Activated CD4-positive, alpha-beta T cell treated with anti-CD3 and anti-CD28 coated beads, Interleukin-2, amount 50 U/mL, for 24 hours (primary cell): ENCODE measurements around the gene USP36.
A peak's percentile ranks its signal among the peaks of the same experiment; 100 is the strongest.
"Not testable (repeated sequence)": the region's sequence is repeated elsewhere in the genome, so short reads cannot be mapped to it uniquely, and the experiment has no call there.

Experiments used
- DNase-seq, 2 donors: peaks; one replicate each; pipeline ENCODE4 v3.0.0-alpha.2; 2020; ENCODE audit warnings: low read depth in 1 of 2, low spot score in 1 of 2

Gene USP36

DNA sequence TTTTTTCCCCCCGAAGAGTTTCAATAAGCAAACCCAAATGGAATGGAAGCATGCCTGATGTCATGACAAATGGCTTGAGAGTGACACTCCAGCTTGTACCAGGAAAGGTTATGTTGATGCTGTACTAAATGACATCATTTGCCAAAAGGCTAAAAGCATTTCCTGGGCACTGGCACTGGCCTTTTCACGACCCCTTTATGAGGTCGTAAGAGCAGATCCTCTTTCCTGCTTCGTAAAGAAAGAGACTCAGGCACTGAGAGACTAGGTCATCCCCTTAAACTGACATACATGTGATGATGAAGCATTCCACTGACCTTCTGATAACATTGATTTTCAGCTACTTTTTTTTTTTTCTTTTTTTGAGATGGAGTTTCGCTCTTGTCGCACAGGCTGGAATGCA, 31.9 kb upstream of the USP36 start:
- DNase-seq = no peak

DNA sequence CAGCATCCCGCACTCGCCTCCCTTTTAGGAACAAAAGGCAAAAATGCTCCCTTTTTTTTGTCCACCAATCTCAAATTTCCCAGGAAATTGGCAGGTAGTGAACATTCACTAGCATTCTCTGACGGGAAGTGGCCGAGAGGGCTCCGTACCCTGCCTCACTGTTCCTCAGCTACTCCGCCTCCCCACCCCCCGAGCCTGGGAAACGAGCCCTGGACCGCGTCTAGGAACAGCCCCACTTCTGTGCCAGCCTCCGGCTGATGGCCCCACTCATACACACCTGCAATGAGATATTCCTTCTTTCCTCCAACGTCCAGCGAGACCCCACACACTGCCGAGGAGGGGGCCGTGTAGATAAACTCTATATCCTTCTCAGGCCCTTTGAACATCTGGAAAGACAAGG, 30.0 kb upstream of the USP36 start:
- DNase-seq = no peak

DNA sequence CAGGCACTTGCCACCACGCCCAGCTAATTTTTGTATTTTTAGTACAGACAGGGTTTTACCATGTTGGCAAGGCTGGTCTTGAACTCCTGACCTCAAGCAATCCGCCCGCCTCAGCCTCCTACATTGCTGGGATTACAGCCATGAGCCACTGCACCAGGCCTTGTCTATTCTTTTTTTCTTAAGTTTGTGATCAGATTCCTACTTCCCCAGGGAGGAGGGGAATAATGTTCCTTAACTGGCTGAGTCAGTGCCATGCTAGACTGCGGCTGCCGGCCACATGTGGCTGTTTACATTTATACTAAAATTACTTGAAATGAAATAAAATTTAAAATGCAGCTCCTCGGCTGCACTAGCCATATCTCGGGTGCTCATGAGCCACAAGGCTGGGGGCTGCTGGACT, 27.8 kb upstream of the USP36 start:
- no peak for DNase-seq

DNA sequence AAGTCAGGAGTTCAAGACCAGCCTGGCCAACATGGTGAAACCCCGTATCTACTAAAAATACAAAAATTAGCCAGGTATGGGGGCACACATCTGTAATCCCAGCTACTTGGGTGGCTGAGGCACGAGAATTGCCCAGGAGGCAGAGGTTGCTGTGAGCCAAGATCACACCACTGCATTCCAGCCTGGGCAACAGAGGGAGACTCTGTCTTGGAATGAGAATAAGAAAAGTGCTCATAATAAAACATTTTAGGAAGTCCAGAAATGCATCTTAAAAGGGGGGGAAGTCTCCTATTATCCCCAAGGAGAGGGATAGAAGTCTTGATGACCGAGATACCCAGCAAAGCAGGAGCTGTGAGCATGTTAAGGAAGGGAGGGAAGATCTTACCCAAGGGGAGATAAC, 26.4 kb upstream of the USP36 start:
- DNase-seq = not testable (repeated sequence)

DNA sequence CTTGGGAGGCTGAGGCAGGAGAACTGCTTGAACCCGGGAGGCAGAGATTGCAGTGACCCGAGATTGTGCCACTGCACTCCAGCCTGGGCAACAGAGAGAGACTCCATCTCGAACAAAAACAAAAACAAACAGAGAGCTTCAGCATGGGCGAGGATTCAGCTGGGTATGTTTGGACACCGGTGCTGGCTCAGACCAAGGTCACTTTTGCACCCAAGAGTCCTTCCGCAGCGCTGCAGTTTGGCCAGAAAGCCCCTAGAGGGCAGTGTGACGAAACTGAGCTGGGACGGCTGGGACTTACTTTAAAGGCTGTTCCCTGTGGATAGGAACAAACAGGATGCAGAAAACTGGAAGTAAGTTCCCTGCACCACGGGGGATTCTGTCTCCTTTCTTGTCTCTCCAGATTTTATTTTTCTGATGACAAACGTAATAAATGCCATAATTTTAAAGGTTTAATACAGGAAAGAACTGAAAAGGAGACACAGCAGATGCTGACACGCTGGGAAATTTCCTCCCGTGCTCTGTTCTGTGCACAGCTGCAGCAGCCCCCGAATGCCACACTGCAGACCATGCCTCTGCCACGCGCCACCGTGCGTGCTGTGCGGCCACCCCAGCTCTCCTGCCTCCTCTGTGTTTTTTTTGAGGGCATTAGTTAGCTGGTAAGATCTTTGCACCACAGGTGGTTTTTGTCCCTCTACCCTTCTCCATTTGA, 25.2 kb upstream of the USP36 start:
- peak; percentile 40 to 52 for DNase-seq

DNA sequence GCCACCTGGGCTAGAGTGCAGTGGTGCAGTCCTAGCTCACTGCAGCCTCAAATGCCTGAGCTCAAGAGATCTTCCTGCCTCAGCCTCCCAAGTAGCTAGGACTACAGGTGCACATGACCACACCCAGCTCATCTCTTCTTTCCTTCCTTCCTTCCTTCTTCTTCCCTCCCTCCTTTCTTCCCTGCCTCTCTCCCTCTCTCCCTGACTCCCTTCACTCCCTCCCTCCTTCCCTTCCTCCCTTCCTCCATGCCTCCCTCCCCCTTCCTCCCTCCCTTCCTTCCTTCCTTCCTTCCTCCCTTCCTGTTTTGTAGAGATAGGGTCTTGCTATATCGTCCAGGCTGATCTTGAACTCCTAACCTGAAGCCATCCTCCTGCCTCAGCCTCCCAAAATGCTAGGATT, 23.5 kb upstream of the USP36 start:
- DNase-seq = no peak

DNA sequence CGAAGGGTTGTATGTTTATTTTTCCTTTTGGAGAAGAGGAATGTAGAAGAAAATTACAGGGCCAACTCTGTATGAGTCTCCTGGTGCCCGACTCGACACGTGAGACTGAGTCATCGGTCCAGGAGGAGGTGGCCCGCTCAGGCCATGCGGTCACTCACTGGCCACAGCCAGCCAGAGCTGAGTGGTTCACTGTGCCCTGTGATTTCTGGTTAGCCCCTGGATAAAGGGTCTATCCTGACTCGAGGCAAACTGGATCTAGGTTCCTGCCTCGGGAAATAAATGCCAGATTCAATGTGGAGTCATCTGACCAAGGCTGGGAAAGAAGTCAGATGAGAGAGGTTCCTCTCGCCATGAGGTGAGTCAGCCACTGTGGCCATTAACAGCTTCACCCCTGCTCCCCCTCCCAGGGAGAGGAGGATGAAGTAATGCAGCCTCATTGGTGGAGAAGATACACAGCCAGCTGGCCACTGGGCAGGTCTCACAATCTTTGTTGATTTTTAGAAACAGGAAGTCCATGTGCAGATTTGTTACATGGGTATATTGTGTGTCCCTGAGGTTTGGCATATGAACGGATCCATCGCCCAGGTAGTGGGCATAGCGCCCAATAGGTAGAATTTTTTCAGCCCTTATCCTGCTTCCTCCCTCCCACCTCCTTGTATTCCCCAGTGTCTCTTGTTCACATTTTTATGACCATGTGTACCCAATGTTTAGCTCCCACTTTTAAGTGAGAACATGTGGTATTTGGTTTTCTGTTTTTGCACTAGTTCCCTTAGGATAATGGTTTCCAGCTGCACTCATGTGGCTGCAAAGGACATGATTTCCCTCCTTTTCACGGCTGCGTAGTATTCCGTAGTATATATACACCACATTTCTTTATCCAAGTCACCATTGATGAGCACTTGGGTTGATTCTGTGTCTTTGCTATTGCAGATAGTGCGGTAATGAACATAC, 21.7 kb upstream of the USP36 start:
- DNase-seq = no peak

DNA sequence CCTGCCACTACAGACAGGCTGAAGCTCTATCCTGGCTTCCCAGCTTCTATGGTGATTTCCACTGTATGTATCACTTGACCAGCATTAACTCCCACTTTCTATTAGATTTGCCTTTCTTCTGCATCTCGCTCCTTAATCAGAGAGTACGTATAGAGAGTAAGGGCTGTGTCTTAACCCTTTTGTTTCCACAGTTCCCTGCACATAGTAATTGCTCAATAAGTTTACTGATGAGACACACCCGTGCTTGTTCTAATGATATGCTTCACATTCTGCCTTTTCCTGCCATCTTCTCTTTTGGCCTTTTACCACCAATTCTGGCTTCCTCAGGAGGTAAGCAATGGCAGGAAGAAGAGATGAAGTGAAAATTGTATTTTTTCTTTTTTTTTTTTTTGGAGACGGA, 20.6 kb upstream of the USP36 start:
- DNase-seq = no peak

DNA sequence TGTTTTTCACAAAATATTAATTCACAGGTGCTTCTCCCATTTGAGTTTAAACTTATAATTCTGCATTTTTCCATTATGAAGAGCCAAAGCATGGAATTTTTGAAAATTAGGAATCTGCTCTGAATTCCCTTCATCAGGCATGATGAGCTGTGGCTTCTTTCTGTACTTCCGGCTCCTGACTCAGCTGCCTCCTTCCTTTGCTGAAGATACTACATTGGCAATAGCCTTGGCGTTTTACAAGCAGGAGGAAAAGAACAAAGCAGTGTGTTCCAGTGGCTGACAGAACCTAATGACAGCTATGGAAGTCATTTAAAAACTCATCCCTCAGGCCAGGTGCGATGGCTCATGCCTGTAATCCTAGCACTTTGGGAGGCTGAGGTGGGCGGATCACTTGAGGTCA, 18.4 kb upstream of the USP36 start:
- no peak for DNase-seq

DNA sequence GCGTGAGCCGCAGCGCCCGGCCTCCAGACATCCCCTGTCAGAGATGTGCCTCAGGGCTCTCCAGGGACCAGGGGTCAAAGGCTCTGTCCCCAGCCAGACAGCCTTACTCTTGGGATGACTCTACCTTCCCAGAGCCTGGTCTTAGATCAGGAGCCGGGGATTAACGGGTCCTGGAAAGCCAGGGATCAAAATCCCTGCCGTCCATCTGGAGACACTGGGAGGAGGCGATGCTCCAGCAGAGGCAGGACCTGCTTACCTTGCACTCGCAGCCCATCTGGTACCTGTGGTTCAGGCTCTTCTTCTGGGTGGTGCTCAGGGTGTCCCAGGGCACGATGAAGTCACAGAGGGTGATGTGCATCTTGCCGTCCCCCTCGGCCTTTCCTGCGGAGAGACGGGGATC, 16.7 kb upstream of the USP36 start:
- no peak for DNase-seq

DNA sequence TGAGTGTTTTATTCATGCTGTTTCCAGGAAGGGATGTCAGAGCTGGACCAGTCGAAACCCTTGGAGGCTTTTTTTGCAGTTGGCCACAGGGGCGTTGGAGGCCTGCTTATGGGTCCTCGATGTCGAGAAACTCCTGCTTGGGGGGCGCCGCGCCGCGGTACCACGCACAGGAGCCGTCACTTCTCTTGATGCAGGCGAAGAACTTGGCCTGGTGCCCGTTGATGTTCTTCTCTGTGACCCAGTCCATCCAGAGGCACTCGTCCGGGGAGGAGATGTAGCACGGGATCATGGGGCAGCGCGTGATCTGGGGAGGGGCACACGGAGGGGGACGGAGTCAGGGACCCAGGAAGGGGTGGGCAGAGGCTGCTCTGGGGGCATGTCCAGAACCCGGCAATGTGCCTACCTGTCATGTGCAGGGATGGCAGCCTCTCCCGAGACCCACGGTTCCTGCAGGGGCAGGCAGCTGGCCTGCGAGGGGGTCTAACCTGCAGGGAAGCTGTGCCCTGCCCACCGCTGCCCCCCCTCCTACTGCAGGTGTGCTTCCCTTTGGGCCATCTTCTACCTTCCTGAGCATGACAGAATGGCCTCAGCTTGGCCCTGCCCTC, 15.0 kb upstream of the USP36 start:
- no peak for DNase-seq

DNA sequence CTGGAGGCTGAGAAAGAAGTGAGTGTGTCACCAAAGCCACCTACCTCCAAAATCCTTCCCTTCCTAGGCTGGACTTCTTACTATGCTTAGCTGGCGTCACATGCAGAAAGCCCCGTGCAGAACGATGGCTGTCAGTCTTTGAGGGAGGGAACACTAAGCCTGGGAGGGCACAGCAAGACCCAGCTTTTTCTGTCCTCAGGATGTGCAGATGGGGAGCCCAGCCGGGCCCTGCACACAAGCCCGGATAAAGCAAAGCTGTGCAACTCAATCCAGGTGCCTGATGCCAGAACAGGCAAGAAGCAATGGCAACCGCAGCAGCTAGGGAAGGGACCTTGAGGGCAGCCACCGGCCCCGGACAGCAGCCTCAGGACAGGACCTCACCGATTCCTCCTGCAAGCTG, 13.9 kb upstream of the USP36 start:
- DNase-seq = no peak

DNA sequence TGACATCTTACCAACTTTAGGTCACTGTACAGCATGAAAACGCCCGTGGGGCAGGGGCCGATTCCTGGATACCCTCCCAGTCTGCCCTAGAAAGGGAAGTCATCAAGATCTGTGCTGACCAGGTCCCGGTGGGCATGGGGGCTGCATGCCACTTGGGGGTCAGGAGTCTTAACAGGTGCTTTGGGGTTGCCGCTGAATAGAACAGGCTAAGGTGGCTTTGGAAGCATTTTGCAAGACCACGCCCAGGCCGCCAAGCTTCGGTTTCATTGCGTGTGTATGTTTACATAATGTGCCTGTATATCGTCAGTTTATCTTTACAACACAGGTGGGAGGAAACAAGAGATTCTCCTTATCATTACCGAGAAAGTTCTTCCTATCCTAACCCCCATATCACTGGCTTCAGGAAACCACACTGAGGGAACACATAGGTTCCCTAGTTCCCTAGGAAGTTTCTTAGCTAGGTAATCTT, 13.3 kb upstream of the USP36 start:
- DNase-seq = no peak

DNA sequence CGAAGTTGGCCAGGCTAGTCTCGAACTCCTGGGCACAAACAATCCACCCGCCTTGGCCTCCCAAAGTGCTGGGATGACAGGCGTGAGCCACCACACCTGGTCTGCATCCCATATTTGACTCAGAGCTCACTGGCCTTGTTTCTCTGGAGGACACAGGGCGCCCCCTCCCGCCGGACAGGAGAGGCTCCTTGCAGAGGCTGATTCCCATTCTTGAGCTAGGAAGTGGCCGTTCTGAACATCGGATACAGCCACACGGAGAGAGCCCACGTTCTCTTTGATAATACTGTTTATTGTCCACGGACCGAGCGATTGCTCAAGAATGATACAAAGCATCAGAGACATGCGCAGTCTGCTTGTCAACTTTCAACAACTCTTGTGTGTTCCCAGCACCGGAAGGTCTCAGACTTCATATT, 12.1 kb upstream of the USP36 start:
- no peak for DNase-seq

DNA sequence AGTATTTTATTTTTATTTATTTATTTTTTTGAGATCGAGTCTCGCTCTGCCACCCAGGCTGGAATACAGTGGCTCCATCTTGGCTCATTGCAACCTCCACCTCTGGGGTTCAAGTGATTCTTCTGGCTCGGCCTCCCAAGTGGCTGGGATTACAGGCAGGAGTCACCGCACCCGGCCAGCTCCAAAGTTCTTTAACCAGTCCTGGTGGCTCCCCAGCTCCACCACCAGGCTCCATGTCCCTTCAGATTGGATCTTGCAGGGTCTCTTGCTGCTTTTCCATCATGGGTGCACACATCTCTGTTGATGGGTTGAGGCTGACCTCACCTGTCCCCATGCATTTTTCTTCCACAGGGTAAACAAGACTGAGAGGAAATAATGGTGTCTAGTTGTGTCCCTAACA, 8.4 kb upstream of the USP36 start:
- no peak for DNase-seq

DNA sequence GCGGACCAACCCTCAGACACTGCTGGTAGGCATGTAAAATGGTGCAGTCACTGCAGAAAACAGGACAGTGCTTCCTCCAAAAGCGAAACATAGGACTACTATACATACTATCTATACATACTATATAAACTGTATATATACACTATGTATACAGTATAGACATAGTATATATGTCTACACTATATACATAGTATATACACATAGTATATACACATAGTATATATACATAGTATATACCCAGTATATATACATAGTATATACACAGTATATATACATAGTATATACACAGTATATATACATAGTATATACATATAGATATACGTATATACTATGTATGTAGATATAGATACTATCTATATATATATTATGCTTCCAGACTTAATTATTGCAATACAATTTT, 6.4 kb upstream of the USP36 start:
- no peak for DNase-seq

DNA sequence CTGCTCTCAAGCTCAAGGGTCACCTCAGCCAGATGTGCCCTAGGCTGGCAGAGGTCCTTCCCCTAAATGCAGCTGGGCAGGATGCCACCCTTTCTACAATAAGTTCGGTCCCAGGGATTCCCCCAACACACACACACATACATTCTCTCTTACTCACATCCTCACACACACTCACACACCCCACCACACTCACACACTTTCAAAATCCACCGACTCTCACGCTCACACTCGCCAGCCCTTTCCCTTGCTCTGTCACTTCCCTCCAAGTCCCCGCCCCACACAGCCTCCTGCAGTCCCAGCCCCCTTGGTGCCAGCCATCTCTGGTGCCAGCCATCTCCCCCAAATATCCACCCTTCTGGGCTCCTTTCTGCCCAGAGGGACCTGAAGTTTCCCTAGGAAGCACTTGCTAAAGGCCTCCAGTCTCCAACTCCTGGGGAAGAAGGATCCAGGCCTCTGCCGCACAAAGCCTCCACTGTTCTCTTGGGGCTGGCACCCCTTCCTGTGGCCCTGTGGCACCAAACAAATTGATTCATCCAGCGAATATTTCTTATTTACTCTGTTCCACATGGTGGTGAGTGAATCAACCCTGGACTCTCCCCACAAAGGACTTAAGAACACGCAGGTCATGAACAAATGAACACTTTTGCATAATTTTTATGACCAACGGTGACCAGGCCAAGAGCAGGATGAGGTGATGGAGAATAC, 3.8 kb upstream of the USP36 start:
- no peak for DNase-seq

DNA sequence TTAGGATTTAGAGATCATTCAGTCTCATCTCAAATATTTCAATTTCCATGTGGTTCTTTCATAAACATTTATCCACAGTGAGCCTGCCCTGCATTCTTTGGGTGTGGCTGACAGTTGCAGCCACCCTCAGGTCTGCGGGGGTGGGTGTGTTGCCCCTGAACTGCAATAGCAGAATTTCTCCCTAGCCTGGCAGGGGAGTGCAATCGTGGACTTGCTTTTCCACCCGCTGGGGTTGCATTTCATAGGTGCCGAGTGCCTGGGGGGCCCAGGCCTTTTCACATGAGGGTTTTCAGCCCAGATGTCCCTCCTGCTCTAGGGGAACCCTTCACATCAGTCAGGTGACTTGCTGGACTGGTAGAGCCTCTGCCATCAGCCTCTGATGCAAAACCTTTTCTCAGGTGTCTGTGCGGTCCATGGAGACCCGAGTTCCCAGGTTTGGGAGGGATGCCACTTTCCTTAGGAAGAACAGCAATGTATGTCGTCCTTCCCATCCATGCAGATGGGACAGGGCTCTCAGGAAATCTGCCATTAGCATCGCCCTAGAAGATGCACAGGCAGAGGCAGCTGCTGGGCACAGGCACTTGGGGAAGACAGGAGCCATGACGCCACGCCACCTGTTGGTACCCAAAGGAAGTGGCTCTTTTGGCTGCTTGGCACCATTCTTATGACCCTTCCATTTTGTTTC, 2.4 kb upstream of the USP36 start:
- DNase-seq = peak; percentile 9 to 31

DNA sequence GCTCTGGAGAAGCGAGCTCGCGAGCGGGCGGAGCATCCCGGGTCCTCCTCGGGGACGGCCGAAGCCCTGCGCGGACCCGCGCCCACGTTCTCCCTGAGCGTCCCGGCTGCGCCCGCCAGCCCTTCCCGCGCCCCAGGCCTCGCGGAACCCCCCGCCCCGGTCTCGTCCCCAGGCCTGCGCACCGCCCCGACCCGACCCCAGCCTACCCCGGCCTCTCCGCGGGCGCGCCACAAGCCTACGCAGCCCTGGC, 159 bp downstream of the USP36 start:
- no peak for DNase-seq

DNA sequence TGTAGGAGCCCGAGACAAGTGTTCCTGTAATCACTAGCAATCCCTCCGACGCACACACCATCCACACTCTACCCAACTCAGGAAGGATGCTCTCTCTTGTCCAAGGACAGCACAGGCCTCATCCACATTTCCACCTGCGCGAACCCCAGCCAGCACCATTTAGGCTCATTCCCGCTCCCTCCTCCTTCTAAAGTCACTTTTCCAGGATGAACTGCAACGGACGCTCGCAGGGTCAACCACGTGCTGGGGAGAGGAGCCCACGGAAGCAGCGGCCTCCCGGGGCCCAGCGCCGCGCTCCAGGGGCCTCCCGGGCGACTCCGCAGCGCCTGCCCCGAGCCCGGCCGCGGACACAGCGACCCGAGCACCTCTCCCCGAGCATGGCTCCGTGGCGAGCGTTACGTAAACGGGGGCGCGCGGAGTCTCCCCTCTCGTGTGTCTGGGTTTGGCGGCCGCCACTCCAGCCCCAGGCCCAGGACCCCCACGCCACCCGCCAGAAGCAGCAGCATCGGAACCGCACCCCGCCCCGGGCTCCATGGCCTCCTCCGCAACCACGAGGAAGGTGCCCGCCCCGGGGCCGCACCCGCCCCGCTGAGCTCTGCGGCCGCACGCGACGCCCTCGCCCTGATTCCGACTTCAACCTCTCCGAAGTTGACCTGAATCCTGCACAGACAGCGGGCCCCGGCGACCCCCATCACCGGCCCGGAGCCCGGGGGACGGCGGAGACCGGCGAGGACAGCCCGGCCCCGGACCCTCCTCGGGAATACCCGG, 668 bp downstream of the USP36 start:
- DNase-seq = peak in 1 of 2 donors; percentile 32
